Neural cell (in vitro differentiated cells): ENCODE measurements around the gene PCDH15. TPM values are rescaled to one million over a fixed set of nuclear protein-coding genes. Genes with fewer than 3 reads are reported as not detected.

ENCODE experiments used
- H2AFZ ChIP-seq: fragments of 200-600, 300-800 bp; sonication (generic), shearing (Covaris generic); 2 replicates; pipeline ENCODE4 v1.6.0; 2014; ENCODE audit warnings: low read depth, mild to moderate bottlenecking, antibody characterized with exemption, low read length, moderate library complexity
- H3F3A ChIP-seq: fragments of 200-600 bp; shearing (Covaris generic); 2 replicates; pipeline ENCODE4 v1.6.1; 2016; ENCODE audit warnings: mild to moderate bottlenecking, moderate library complexity, mixed read lengths, antibody characterized with exemption, low read length; ENCODE audit not compliant: insufficient read depth, poor library complexity, severe bottlenecking
- H3K27ac ChIP-seq: fragments of 200-600, 300-800 bp; sonication (generic), shearing (Covaris generic); 2 replicates; pipeline ENCODE4 v1.5.1; 2014; ENCODE audit warnings: mild to moderate bottlenecking, low read length, moderate library complexity
- H3K27me3 ChIP-seq: fragments of 300-800, 200-600 bp; sonication (generic), shearing (Covaris generic); 2 replicates; pipeline ENCODE4 v1.6.0; 2014; ENCODE audit warnings: mild to moderate bottlenecking, low read depth, low read length, moderate library complexity; ENCODE audit not compliant: insufficient read depth
- H3K36me3 ChIP-seq: fragments of 300-800, 200-600 bp; sonication (generic), shearing (Covaris generic); 2 replicates; pipeline ENCODE4 v1.5.1; 2014; ENCODE audit warnings: mild to moderate bottlenecking, antibody characterized with exemption, low read length, moderate library complexity; ENCODE audit not compliant: insufficient read depth
- H3K4me2 ChIP-seq: fragments of 300-800, 200-600 bp; sonication (generic), shearing (Covaris generic); 2 replicates; pipeline ENCODE4 v1.6.0; 2014; ENCODE audit warnings: mild to moderate bottlenecking, low read length
- H3K4me3 ChIP-seq: fragments of 300-800, 200-600 bp; sonication (generic), shearing (Covaris generic); 2 replicates; pipeline ENCODE4 v1.5.1; 2014; ENCODE audit warnings: mild to moderate bottlenecking, low read length, moderate library complexity
- H3K79me2 ChIP-seq: fragments of 200-600 bp; shearing (Covaris generic); replicated peaks from 2 replicates; pipeline ENCODE4 v1.6.0; 2014; ENCODE audit warnings: mild to moderate bottlenecking, low read length, moderate library complexity; ENCODE audit not compliant: insufficient read depth
- H3K9ac ChIP-seq: fragments of 300-800, 200-600 bp; sonication (generic), shearing (Covaris generic); 2 replicates; pipeline ENCODE4 v1.6.1; 2016; ENCODE audit warnings: mild to moderate bottlenecking, low read length, mixed read lengths
- H3K9me2 ChIP-seq: fragments of 200-600 bp; shearing (Covaris generic); 2 replicates; pipeline ENCODE4 v1.6.1; 2016; ENCODE audit warnings: mild to moderate bottlenecking, low read length, mixed read lengths; ENCODE audit not compliant: insufficient read depth
- H3K9me3 ChIP-seq: fragments of 200-600, 300-800 bp; sonication (generic), shearing (Covaris generic); 2 replicates; pipeline ENCODE4 v1.6.1; 2016; ENCODE audit warnings: mild to moderate bottlenecking, mixed run types, low read length, moderate library complexity, mixed read lengths
- H4K20me1 ChIP-seq: fragments of 200-600 bp; shearing (Covaris generic); 2 replicates; pipeline ENCODE4 v1.6.1; 2016; ENCODE audit warnings: mild to moderate bottlenecking, mixed run types; ENCODE audit not compliant: insufficient read depth
- CTCF ChIP-seq: fragments of 450-650 bp; IDR thresholded peaks from 2 replicates; pipeline ENCODE4 v1.5.1; 2014; ENCODE audit warnings: antibody characterized with exemption, mild to moderate bottlenecking, moderate library complexity; ENCODE audit not compliant: poor library complexity, severe bottlenecking
- EP300 ChIP-seq: fragments of 450-650 bp; conservative IDR thresholded peaks from 2 replicates; pipeline ENCODE4 v1.6.1; 2014; ENCODE audit warnings: antibody characterized with exemption, mild to moderate bottlenecking, moderate library complexity; ENCODE audit not compliant: poor library complexity, severe bottlenecking
- EZH2 ChIP-seq: fragments of 200-600, 300-800 bp; shearing (Covaris generic), sonication (generic); IDR thresholded peaks from 2 replicates; pipeline ENCODE4 v1.6.1; 2014; ENCODE audit warnings: antibody characterized with exemption, low read length, borderline replicate concordance, mild to moderate bottlenecking; ENCODE audit not compliant: insufficient read depth, poor library complexity, severe bottlenecking
- MXI1 ChIP-seq: fragments of 450-650 bp; conservative IDR thresholded peaks from 2 replicates; pipeline ENCODE4 v1.6.1; 2014; ENCODE audit warnings: antibody characterized with exemption, mild to moderate bottlenecking; ENCODE audit not compliant: poor library complexity, severe bottlenecking
- POLR2AphosphoS5 ChIP-seq: IDR thresholded peaks from 2 replicates; pipeline ENCODE4 v1.6.1; 2012
- RAD21 ChIP-seq: fragments of 450-650 bp; conservative IDR thresholded peaks from 2 replicates; pipeline ENCODE4 v1.6.1; 2014; ENCODE audit warnings: antibody characterized with exemption, mild to moderate bottlenecking, moderate library complexity
- REST ChIP-seq: IDR thresholded peaks from 2 replicates; pipeline ENCODE4 v1.6.1; 2012; ENCODE audit warnings: borderline replicate concordance
- SMC3 ChIP-seq: fragments of 450-650 bp; conservative IDR thresholded peaks from 2 replicates; pipeline ENCODE4 v1.6.1; 2014; ENCODE audit warnings: antibody characterized with exemption, mild to moderate bottlenecking, moderate library complexity; ENCODE audit not compliant: poor library complexity
- TAF1 ChIP-seq: IDR thresholded peaks from 2 replicates; pipeline ENCODE4 v1.6.1; 2012; ENCODE audit warnings: low read depth
- polyA plus RNA-seq: library from polyadenylated mRNA; depleted of rRNA; stranded (reverse); fragments of >200 nt; gene quantifications from 2 replicates; pipeline ENCODE4 v1.2.3, GENCODE V29; 2014

The PCDH15 gene
- polyA plus RNA-seq, 1 donor from 2014 or later = 1.2 TPM

DNA sequence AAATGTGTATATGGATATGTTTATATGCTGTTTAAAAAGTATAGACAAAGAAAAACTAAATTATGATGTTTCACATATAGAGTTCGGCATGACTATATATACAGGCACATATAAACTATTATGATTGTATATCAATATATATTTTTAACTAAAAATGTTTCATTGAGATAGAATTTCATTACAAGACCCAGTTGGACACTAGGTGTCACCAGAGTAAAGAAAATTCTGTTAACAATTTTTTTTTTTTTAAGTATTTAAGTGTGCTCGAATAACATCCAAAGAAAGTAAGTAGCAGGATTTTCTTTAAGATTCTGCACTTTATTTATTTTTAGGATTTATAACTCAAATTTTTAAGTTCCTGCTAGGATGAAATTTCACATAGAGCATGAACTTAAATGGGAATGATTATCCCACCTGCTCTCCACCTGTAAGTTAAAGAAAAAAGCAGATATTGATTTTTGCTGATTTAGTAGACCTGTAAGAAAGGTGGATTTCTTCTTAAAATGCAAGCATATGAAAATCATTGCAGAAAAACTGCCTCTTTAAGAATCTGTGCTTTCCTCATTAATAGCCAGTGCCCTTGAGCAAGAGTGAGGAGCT, 961.5 kb downstream of the PCDH15 start:
- Histone ChIP-seq H3K27ac (no peak overlapping the region), H3K9ac (no peak overlapping the region), H3K36me3 (no peaks in the 10 kb centered on the region), H4K20me1 (no peaks in the 10 kb centered on the region), H3K79me2 (no peaks in the 10 kb centered on the region), H3K4me2 (no peak overlapping the region), H3K4me3 (no peak overlapping the region), H2AFZ (no peak overlapping the region), H3K9me2 (no peaks in the 10 kb centered on the region), H3K27me3 (no peaks in the 10 kb centered on the region), H3K9me3 (no peaks in the 10 kb centered on the region), H3F3A (no peaks in the 10 kb centered on the region)
- no peak for TF ChIP-seq REST
- TF ChIP-seq SMC3 = peak; percentile 65
- TF ChIP-seq EZH2 = no peak
- peak; percentile 62 for TF ChIP-seq CTCF
- TF ChIP-seq TAF1 = no peak
- TF ChIP-seq EP300 = no peak
- TF ChIP-seq RAD21 = peak; percentile 62
- no peak for TF ChIP-seq POLR2AphosphoS5

GRCh38 chr10:53836638-53837037, 964.4 kb downstream of the PCDH15 start:
- Histone ChIP-seq H2AFZ (no peak overlapping the region), H3K4me2 (no peak overlapping the region), H3F3A (no peaks in the 10 kb centered on the region), H3K9me3 (no peaks in the 10 kb centered on the region), H3K4me3 (no peak overlapping the region), H3K27me3 (no peaks in the 10 kb centered on the region), H3K36me3 (no peaks in the 10 kb centered on the region), H3K79me2 (no peaks in the 10 kb centered on the region), H3K9ac (no peak overlapping the region), H3K9me2 (no peaks in the 10 kb centered on the region), H3K27ac (no peak overlapping the region), H4K20me1 (no peaks in the 10 kb centered on the region)
- TF ChIP-seq POLR2AphosphoS5 (no peak), TAF1 (no peak), EZH2 (no peak), RAD21 (no peak), SMC3 (no peak), EP300 (no peak), REST (no peak), CTCF (no peak), MXI1 (no peak)
